Adrenal gland (tissue), 5 donors: ENCODE results near the gene ZBTB5.

ENCODE experiments used
- CTCF ChIP-seq, 6 experiments: fragments of 450-650 bp in 4 of 6; fragments of 200-600 bp in 2 of 6; sonication (generic) in 1 of 6; IDR thresholded peaks; 1 replicate in 5 of 6; 2 replicates in 1 of 6; pipeline versions ENCODE4 v1.5.1 to v1.8.0; 2016 to 2021; ENCODE audit warnings: antibody characterized with exemption in 6 of 6, mild to moderate bottlenecking in 2 of 6, moderate library complexity in 1 of 6
- POLR2A ChIP-seq, 2 donors: fragments of 450-650 bp; IDR thresholded peaks; one replicate each; pipeline ENCODE4 v1.6.1; 2017; ENCODE audit warnings: antibody characterized with exemption in 2 of 2, mild to moderate bottlenecking in 2 of 2, moderate library complexity in 1 of 2
- donor health status: DM: no; HTN: no; CAD: no.

DNA sequence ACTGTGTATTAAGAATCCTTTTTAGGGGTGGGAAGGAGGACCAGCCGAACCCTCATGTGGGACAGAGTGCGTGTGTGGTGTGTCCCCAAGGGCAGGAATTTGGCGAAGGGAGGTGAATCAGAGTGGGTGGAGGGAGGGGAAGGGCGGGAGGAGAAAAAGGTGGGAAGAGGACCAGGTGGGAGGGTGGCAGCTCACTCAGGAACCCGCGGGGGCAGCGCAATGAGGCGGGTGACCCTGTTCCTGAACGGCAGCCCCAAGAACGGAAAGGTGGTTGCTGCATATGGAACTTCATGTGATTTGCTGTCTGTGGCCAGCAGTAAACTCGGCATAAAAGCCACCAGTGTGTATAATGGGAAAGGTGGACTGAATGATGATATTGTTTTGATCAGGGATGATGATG, 11.7 kb upstream of the ZBTB5 start:
- no peak for TF ChIP-seq CTCF (IDR thresholded peaks at IDR 0.05)
- TF ChIP-seq POLR2A (IDR thresholded peaks at IDR 0.05): no peak
